ENCODE data around the gene ANKFY1.

Gene ANKFY1

DNA sequence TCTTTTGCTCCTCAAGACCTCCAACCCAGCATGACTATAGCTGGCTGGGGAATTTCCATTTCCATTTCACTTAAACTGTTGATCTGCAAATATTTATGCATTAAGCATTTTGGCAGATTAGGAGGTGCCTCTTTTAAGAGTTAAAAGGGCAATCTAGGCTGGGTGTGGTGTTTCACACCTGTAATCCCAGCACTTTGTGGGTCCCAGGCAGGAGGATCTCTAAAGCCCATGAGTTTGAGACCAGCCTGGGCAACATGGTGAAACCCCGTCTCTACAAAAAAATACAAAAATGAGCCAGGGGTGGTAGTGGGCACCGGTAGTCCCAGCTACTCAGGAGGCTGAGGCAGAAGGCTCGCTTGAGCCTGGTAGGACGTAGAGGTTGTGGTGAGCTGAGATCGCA lies 17.1 kb downstream of the ANKFY1 start:
- Histone ChIP-seq H3K9me3 (ENCODE audit: control insufficient read depth, insufficient read depth, low read length) (no peaks in the 10 kb centered on the region), H4K20me1 (ENCODE audit: control insufficient read depth, insufficient read depth, low read depth, low read length) (peaks cover 2% of the 10 kb centered on the region), H3K79me2 (ENCODE audit: control insufficient read depth, low read length) (peaks cover 90% of the 10 kb centered on the region), H3K4me2 (ENCODE audit: low read length) (no peak overlapping the region), H3K9me2 (replicated peaks; ENCODE audit: control insufficient read depth, low read length) (no peaks in the 10 kb centered on the region), H3K4me1 (ENCODE audit: control insufficient read depth, low read length) (peaks cover 3% of the 10 kb centered on the region; the same call in 1 of the 2 replicates), H3K27me3 (ENCODE audit: control insufficient read depth, low read length) (no peaks in the 10 kb centered on the region), H3K27ac (ENCODE audit: low read depth, low read length) (no peak overlapping the region), H3K4me3 (ENCODE audit: low read length) (no peak overlapping the region), H3K36me3 (ENCODE audit: control insufficient read depth, low read length) (peaks cover 45% of the 10 kb centered on the region), H3F3A (ENCODE audit: control insufficient read depth, insufficient read depth) (0 out of 2 replicates have a peak, but pooled peaks cover 5% of the 10 kb centered on the region)
- TF ChIP-seq EZH2phosphoT487 (IDR thresholded peaks at IDR 0.05; ENCODE audit: borderline replicate concordance, low read length), result no peak
- TF ChIP-seq, protein P1, sequence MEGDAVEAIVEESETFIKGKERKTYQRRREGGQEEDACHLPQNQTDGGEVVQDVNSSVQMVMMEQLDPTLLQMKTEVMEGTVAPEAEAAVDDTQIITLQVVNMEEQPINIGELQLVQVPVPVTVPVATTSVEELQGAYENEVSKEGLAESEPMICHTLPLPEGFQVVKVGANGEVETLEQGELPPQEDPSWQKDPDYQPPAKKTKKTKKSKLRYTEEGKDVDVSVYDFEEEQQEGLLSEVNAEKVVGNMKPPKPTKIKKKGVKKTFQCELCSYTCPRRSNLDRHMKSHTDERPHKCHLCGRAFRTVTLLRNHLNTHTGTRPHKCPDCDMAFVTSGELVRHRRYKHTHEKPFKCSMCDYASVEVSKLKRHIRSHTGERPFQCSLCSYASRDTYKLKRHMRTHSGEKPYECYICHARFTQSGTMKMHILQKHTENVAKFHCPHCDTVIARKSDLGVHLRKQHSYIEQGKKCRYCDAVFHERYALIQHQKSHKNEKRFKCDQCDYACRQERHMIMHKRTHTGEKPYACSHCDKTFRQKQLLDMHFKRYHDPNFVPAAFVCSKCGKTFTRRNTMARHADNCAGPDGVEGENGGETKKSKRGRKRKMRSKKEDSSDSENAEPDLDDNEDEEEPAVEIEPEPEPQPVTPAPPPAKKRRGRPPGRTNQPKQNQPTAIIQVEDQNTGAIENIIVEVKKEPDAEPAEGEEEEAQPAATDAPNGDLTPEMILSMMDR (IDR thresholded peaks at IDR 0.05; ENCODE audit: low read depth, low read length, poor library complexity, severe bottlenecking), result no peak

DNA sequence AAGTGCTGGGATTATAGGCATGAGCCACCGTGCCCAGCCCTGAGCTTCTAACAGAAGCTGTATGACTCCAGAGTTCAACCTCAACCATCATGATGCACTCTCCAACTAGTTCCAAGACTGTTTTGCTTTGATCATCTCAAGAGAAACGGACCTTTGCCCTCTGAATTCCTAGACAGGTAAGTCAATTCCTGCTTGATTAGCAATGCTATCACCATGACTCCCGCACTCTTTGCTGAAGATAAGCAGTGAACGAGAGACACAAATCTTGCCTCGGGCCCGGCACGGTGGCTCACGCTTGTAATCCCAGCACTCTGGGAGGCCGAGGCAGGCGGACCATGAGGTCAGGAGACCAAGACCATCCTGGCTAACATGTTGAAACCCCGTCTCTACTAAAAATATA lies 22.2 kb downstream of the ANKFY1 start:
- no peaks in the 10 kb centered on the region for H3K27me3 ChIP-seq (ENCODE audit: control insufficient read depth, low read length)
- peaks cover 43% of the 10 kb centered on the region for H3K79me2 ChIP-seq (ENCODE audit: control insufficient read depth, low read length)
- no peak overlapping the region for H3K4me3 ChIP-seq (ENCODE audit: low read length)
- H3K4me2 ChIP-seq (ENCODE audit: low read length), result no peak overlapping the region
- no peak for TF ChIP-seq EZH2phosphoT487 (IDR thresholded peaks at IDR 0.05; ENCODE audit: borderline replicate concordance, low read length)
- TF ChIP-seq, protein P1 (IDR thresholded peaks at IDR 0.05; ENCODE audit: low read depth, low read length, poor library complexity, severe bottlenecking), result no peak
- H3K9me3 ChIP-seq (ENCODE audit: control insufficient read depth, insufficient read depth, low read length), result no peaks in the 10 kb centered on the region
- no peaks in the 10 kb centered on the region for H3K9me2 ChIP-seq (replicated peaks; ENCODE audit: control insufficient read depth, low read length)
- no peaks in the 10 kb centered on the region for H3K4me1 ChIP-seq (ENCODE audit: control insufficient read depth, low read length)
- H4K20me1 ChIP-seq (ENCODE audit: control insufficient read depth, insufficient read depth, low read depth, low read length), result no peaks in the 10 kb centered on the region; the same call in 1 of the 2 replicates
- peaks cover 58% of the 10 kb centered on the region for H3K36me3 ChIP-seq (ENCODE audit: control insufficient read depth, low read length)
- no peaks in the 10 kb centered on the region for H3F3A ChIP-seq (ENCODE audit: control insufficient read depth, insufficient read depth)
- H3K27ac ChIP-seq (ENCODE audit: low read depth, low read length), result no peak overlapping the region

GRCh38 chr17:4236456-4236855 lies 27.3 kb downstream of the ANKFY1 start:
- H3K79me2 ChIP-seq (ENCODE audit: control insufficient read depth, low read length), result peaks cover 3% of the 10 kb centered on the region; the same call in 1 of the 2 replicates
- H3K4me3 ChIP-seq (ENCODE audit: low read length), result no peak overlapping the region
- H3K27ac ChIP-seq (ENCODE audit: low read depth, low read length), result no peak overlapping the region
- H3K9me2 ChIP-seq (replicated peaks; ENCODE audit: control insufficient read depth, low read length), result no peaks in the 10 kb centered on the region
- H3K4me1 ChIP-seq (ENCODE audit: control insufficient read depth, low read length), result no peaks in the 10 kb centered on the region
- TF ChIP-seq, protein P1 (IDR thresholded peaks at IDR 0.05; ENCODE audit: low read depth, low read length, poor library complexity, severe bottlenecking), result no peak
- TF ChIP-seq EZH2phosphoT487 (IDR thresholded peaks at IDR 0.05; ENCODE audit: borderline replicate concordance, low read length), result no peak
- no peaks in the 10 kb centered on the region for H3K27me3 ChIP-seq (ENCODE audit: control insufficient read depth, low read length)
- no peaks in the 10 kb centered on the region for H3K9me3 ChIP-seq (ENCODE audit: control insufficient read depth, insufficient read depth, low read length)
- no peak overlapping the region for H3K4me2 ChIP-seq (ENCODE audit: low read length)
- no peaks in the 10 kb centered on the region for H3F3A ChIP-seq (ENCODE audit: control insufficient read depth, insufficient read depth)
- H4K20me1 ChIP-seq (ENCODE audit: control insufficient read depth, insufficient read depth, low read depth, low read length), result no peaks in the 10 kb centered on the region
- H3K36me3 ChIP-seq (ENCODE audit: control insufficient read depth, low read length), result peaks cover 77% of the 10 kb centered on the region

Data from DOHH2 (cell line).